Inflammatory macrophage treated with lipopolysaccharide for 1 hour (primary cell): Measurements from ENCODE around the gene SOX13.

Experiments used
- DNase-seq, 2 donors: peaks; one replicate each; pipeline ENCODE4 v3.0.0-alpha.2; 2020 to 2022

The SOX13 gene

GRCh38 chr1:204108312-204109141, 35.6 kb downstream of the SOX13 start:
- DNase-seq, result no peak

DNA sequence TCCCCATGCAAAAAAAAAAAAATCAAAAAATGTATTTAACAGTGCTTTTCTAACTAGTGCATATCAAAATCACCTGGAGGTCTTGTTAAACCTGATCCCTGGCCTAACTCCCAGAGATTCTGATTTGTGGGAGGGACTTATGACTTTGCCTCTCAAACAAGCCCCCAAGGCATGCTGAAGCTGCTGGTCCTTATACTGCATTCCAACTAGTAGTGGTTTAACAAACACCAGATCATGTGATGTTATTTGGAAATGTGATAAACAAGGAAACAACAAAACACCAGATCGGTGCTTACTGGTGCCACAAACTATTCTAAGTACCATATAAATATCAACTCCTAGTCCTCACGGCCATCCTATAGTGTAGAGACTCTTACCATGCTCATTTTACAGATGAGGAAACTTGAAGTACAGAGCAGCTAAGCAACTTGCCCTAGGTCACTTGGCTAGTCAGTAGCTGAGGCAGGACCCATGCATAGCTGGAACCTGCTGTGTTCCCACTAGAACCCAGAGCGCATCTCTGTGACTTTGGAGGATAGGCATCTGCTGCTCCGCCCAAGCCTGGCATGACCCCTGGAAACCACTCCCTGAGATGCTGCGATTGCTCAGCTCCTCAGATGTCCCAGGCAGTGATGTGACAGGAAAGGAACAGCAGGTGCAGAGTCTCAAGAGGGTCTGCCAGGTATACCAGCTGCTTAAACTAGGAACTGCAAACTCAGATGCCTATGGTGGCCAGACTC, 38.1 kb downstream of the SOX13 start:
- no peak for DNase-seq

DNA sequence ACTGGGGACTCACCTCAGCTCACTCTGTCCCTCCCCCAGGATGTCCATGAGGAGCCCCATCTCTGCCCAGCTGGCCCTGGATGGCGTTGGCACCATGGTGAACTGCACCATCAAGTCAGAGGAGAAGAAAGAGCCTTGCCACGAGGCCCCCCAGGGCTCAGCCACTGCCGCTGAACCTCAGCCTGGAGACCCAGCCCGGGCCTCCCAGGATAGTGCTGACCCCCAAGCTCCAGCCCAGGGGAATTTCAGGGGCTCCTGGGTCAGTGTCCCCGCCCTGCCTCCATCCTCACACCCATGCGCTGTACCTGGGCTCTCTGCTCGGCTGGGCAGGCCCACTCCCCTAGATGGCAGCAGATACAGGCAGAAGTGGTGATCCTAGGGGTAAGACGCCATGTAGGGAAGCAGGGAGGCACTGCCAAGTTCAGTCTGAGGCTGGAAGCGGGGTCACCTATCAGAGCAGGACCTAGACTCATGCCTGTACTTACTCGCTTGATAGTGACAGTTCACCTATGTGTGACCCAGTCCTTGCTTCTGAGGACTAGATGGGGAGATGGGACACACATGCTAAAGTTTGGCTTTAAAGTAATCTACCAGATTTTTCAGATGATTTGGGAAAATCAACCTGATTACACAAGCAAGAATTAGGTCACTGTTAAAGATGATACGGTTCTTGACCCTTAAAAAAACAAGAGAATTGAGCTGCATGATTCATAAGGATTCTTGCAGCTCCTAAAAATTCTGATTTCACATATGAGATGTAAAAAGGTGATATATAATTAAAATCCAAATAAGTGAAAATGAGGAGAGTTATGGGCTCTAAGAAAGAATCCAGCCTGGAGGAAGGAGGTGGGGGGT, 40.2 kb downstream of the SOX13 start:
- no peak for DNase-seq

GRCh38 chr1:204113896-204114295, 41.0 kb downstream of the SOX13 start:
- DNase-seq, result peak; percentile 27 to 64

- peak; percentile 51 to 71 for DNase-seq
These were observed 41.7 kb downstream of the SOX13 start for GRCh38 chr1:204114606-204115005.

DNA sequence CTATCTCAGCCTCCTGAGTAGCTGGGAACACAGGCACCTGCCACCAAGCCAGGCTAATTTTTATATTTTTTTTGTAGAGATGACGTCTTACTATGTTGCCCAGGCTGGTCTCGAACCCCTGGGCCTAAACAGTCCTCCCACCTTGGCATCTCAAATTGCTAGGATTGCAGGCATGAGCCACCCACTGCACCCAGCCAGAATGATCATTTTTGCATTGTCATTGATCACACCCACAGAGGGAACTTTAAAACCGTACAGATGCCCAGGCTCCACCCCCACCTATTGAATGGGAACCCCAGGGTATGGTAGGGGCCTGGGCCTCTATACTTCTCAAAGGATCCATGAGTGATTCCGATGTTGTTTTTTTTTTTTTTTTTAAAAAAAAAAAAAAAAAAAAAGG, 42.2 kb downstream of the SOX13 start:
- peak; percentile 27 to 38 for DNase-seq

- no peak for DNase-seq
These were observed 43.6 kb downstream of the SOX13 start for GRCh38 chr1:204116539-204116938.

- no peak for DNase-seq
These were observed 49.1 kb downstream of the SOX13 start for GRCh38 chr1:204121840-204122555.

DNA sequence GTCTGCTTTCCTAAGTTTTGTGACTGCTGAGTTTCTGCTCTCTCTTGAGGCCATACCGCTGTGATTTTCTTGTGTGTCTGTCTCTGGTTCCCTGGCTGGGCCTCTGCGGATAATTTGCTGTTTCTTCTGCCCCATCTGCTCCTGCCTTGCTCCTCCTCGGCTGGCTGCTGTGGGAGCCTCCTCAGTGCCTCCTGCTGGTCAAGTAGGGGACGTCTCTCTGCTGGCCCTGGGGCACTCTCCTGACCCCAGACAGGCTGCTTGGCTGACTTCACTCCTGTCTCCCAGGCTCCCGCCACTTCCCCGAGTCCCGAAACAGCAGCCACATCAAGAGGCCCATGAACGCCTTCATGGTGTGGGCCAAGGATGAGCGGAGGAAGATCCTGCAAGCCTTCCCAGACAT, 50.5 kb downstream of the SOX13 start:
- no peak for DNase-seq

- no peak for DNase-seq
These were observed 51.7 kb downstream of the SOX13 start for GRCh38 chr1:204124639-204125038.

GRCh38 chr1:204125759-204126351, 52.9 kb downstream of the SOX13 start:
- no peak for DNase-seq

DNA sequence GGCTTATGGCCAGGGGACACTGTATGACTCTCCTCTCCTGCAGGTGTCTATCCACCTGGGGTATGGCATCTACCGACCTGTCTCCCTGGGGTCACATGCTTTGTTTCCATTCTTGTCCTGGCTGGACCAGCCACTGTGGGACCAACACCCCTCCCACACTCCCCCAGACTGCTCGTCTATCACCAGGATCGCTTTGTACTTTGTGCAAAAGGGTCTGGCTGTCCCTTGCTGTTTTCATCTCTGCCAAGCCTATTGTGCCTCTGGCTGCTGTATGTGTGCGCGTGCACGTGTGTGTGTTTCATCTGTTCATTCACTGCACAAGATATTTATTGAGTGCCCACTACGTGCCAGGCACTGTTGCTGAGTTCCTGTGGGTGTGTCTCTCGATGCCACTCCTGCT, 53.5 kb downstream of the SOX13 start:
- no peak for DNase-seq

GRCh38 chr1:204126956-204127355, 54.0 kb downstream of the SOX13 start:
- no peak for DNase-seq

- DNase-seq, result peak; percentile 83 to 84
These were observed 54.8 kb downstream of the SOX13 start for GRCh38 chr1:204127597-204128242.

- DNase-seq, result no peak
These were observed 55.6 kb downstream of the SOX13 start for GRCh38 chr1:204128464-204128963.

DNA sequence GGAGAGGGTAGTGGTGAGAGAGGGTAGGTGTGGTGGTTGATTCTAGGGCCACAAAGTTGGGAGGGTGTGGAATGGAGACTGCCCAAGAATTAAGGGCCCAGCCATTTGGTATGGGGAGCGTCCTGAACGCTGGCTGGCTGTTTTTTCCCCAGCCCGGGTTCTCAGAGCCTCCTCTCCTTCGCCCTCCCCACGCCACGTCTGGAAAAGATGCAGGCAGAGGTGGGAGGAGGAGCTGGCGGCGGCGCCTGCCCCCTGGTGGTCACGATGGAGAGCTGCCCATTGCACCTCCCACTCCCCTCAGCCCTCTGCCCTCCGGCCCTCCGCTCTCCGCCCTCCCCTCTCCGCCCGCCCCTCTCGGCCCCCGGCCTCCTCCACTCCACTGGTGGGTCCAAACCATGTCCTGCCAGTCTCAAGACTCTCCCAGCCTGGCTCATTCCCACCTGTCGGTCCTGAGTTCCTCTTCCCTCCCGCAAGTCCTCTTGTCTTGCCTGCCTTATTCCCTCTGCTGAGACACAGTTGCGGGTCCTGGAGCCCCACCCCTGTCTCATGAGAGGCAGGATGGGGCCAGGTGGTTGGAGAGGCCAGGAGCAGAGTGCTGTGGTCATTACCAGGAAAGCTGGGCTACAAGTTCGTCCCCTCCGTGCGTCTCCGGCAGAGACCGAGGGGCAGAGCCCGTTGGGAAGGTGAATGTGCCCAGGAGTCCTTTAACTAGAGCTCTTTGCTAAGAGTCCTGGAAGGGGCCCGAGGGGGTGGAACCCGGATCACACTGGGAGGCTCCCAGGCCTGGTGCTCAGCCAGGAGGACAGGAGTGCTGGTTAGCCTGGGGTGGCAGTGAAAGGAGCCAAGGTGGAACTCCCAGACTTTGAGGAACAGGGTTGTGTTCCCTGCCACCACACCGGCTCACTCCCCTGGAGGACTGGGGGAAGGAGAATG, 56.3 kb downstream of the SOX13 start:
- peak in 1 of 2 donors; percentile 55 for DNase-seq

- no peak for DNase-seq
These were observed 57.3 kb downstream of the SOX13 start for GRCh38 chr1:204130178-204130577.

- DNase-seq, result no peak
These were observed 58.3 kb downstream of the SOX13 start for GRCh38 chr1:204130981-204131892.

- no peak for DNase-seq
These were observed 59.1 kb downstream of the SOX13 start for GRCh38 chr1:204131978-204132377.
